Embryonic facial prominence (tissue), 1 donor: ENCODE data around the gene KCNN3.

Experiments
- DNase-seq: peaks from one replicate; pipeline ENCODE4 v3.0.0-alpha.2; 2016; ENCODE audit errors: extremely low spot score

Gene KCNN3

GRCh38 chr1:154816937-154817336 lies 53.1 kb downstream of the KCNN3 start:
- DNase-seq, result no peak

GRCh38 chr1:154816369-154816768 lies 53.7 kb downstream of the KCNN3 start:
- no peak for DNase-seq

GRCh38 chr1:154813846-154814505 lies 56.1 kb downstream of the KCNN3 start:
- no peak for DNase-seq

GRCh38 chr1:154813300-154813816 lies 56.7 kb downstream of the KCNN3 start:
- DNase-seq, result no peak

GRCh38 chr1:154812877-154813276 lies 57.2 kb downstream of the KCNN3 start:
- DNase-seq, result no peak

- no peak for DNase-seq
Measured at GRCh38 chr1:154810571-154810970, 59.5 kb downstream of the KCNN3 start.

- DNase-seq, result no peak
Measured at GRCh38 chr1:154809436-154810413, 60.4 kb downstream of the KCNN3 start.

- DNase-seq, result no peak
Measured at GRCh38 chr1:154808909-154809262, 61.2 kb downstream of the KCNN3 start.

GRCh38 chr1:154808261-154808908 lies 61.7 kb downstream of the KCNN3 start:
- no peak for DNase-seq

- DNase-seq, result no peak
Measured at GRCh38 chr1:154807048-154807591, 63.0 kb downstream of the KCNN3 start.

GRCh38 chr1:154806333-154806732 lies 63.7 kb downstream of the KCNN3 start:
- DNase-seq, result no peak

- DNase-seq, result no peak
Measured at GRCh38 chr1:154802982-154803920, 66.8 kb downstream of the KCNN3 start.

GRCh38 chr1:154802336-154802969 lies 67.6 kb downstream of the KCNN3 start:
- no peak for DNase-seq

- no peak for DNase-seq
Measured at GRCh38 chr1:154801234-154802011, 68.7 kb downstream of the KCNN3 start.

- DNase-seq, result no peak
Measured at GRCh38 chr1:154799188-154799587, 70.9 kb downstream of the KCNN3 start.

- no peak for DNase-seq
Measured at GRCh38 chr1:154798645-154799044, 71.4 kb downstream of the KCNN3 start.

- DNase-seq, result no peak
Measured at GRCh38 chr1:154797175-154797574, 72.9 kb downstream of the KCNN3 start.

- DNase-seq, result no peak
Measured at GRCh38 chr1:154796303-154796892, 73.7 kb downstream of the KCNN3 start.

GRCh38 chr1:154794608-154795007 lies 75.5 kb downstream of the KCNN3 start:
- no peak for DNase-seq
